Karpas-422 (cell line): ENCODE data around the gene KNSTRN. TPM values are rescaled to one million over a fixed set of nuclear protein-coding genes. Genes with fewer than 3 reads are reported as not detected.

Experiments
- DNase-seq: peaks from one replicate; pipeline ENCODE4 v3.0.0-alpha.2; 2015
- H2AFZ ChIP-seq: fragments of 200-600 bp; sonication (generic); 2 replicates; pipeline ENCODE4 v1.6.1; 2014; ENCODE audit warnings: antibody characterized with exemption, low read length, mixed read lengths
- H3K27ac ChIP-seq: fragments of 200-600 bp; sonication (generic); 2 replicates; pipeline ENCODE4 v1.5.1; 2014; ENCODE audit warnings: mild to moderate bottlenecking, low read length, moderate library complexity
- H3K27me3 ChIP-seq: fragments of 200-600 bp; sonication (generic); 2 replicates; pipeline ENCODE4 v1.6.1; 2014; ENCODE audit warnings: low read length, mixed read lengths
- H3K36me3 ChIP-seq: fragments of 200-600 bp; sonication (generic); 2 replicates; pipeline ENCODE4 v1.6.1; 2014; ENCODE audit warnings: low read length, mixed read lengths; ENCODE audit not compliant: insufficient read depth
- H3K4me1 ChIP-seq: fragments of 200-600 bp; sonication (generic); 2 replicates; pipeline ENCODE4 v1.6.1; 2014; ENCODE audit warnings: mild to moderate bottlenecking, low read length, mixed read lengths
- H3K4me2 ChIP-seq: fragments of 200-600 bp; sonication (generic); 2 replicates; pipeline ENCODE4 v1.6.1; 2014; ENCODE audit warnings: low read length, low read depth, mild to moderate bottlenecking; ENCODE audit not compliant: poor library complexity, severe bottlenecking
- H3K4me3 ChIP-seq: fragments of 200-600 bp; sonication (generic); 2 replicates; pipeline ENCODE4 v1.5.1; 2014; ENCODE audit warnings: mild to moderate bottlenecking, antibody characterized with exemption, low read length, mixed read lengths
- H3K79me2 ChIP-seq: fragments of 200-600 bp; sonication (generic); 2 replicates; pipeline ENCODE4 v1.6.1; 2014; ENCODE audit warnings: mild to moderate bottlenecking, low read length, mixed read lengths
- H3K9ac ChIP-seq: fragments of 200-600 bp; sonication (generic); 2 replicates; pipeline ENCODE4 v1.6.0; 2014; ENCODE audit warnings: low read length
- H3K9me2 ChIP-seq: fragments of 200-600 bp; sonication (generic), shearing (Covaris generic); replicated peaks from 2 replicates; pipeline ENCODE4 v1.6.0; 2014; ENCODE audit warnings: mild to moderate bottlenecking, low read length, moderate library complexity; ENCODE audit not compliant: insufficient read depth
- H3K9me3 ChIP-seq: fragments of 300-700, 200-600 bp; sonication (generic); 2 replicates; pipeline ENCODE4 v1.6.1; 2014; ENCODE audit warnings: low read length, mixed read lengths
- H4K20me1 ChIP-seq: fragments of 200-600 bp; sonication (generic); 2 replicates; pipeline ENCODE4 v1.6.1; 2014; ENCODE audit warnings: mild to moderate bottlenecking, antibody characterized with exemption, low read length, low read depth; ENCODE audit not compliant: insufficient read depth
- total RNA-seq: library from RNA; depleted of rRNA; stranded (reverse); fragments of >200 nt; shearing (Covaris generic); gene quantifications from 2 replicates; pipeline ENCODE4 v1.2.3, GENCODE V29; 2014; ENCODE audit warnings: low replicate concordance

Gene KNSTRN
- total RNA-seq, 1 experiment from 2014 or later, result 34.5 TPM

GRCh38 chr15:40358471-40359353, 23.8 kb upstream of the KNSTRN start:
- Histone ChIP-seq H3K9me2 (no peaks in the 10 kb centered on the region), H2AFZ (no peak overlapping the region), H3K9me3 (no peaks in the 10 kb centered on the region), H3K36me3 (no peaks in the 10 kb centered on the region), H4K20me1 (no peaks in the 10 kb centered on the region; the same call in 1 of the 2 replicates), H3K4me1 (peaks cover 15% of the 10 kb centered on the region), H3K4me3 (peak overlapping the region; percentile 72), H3K79me2 (no peaks in the 10 kb centered on the region), H3K4me2 (peak overlapping the region; percentile 79), H3K9ac (peak overlapping the region; percentile 57), H3K27ac (no peak overlapping the region), H3K27me3 (no peaks in the 10 kb centered on the region)
- peak; percentile 78 for DNase-seq

DNA sequence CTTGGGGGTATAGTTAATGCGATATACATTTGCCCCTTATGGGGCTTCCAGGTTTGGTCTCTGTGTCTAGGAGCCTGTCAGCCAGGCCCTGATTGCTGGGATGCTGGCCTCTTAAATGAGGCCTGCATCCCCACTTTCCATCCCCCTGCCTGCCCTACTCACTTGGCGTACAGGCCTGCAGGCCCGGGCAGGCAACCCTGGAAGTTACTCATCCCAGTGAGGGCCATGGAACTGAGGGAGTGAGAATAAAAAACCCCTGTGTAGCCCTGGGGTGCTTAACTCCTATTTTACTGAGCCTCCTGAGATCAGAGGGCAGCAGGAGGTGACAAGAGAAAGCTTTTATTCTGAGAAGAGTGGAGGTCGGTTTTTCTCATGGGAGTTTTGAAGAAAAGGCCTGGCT, 22.5 kb upstream of the KNSTRN start:
- H3K4me2 ChIP-seq, result no peak overlapping the region
- H3K27ac ChIP-seq, result no peak overlapping the region
- H2AFZ ChIP-seq, result no peak overlapping the region
- no peaks in the 10 kb centered on the region for H3K36me3 ChIP-seq
- H4K20me1 ChIP-seq, result no peaks in the 10 kb centered on the region; the same call in 1 of the 2 replicates
- H3K9me2 ChIP-seq, result no peaks in the 10 kb centered on the region
- peaks cover 15% of the 10 kb centered on the region for H3K4me1 ChIP-seq
- H3K4me3 ChIP-seq, result no peak overlapping the region
- no peak for DNase-seq
- no peaks in the 10 kb centered on the region for H3K9me3 ChIP-seq
- H3K9ac ChIP-seq, result no peak overlapping the region
- H3K27me3 ChIP-seq, result no peaks in the 10 kb centered on the region
- H3K79me2 ChIP-seq, result no peaks in the 10 kb centered on the region

GRCh38 chr15:40361640-40362039, 20.9 kb upstream of the KNSTRN start:
- no peaks in the 10 kb centered on the region for H3K9me2 ChIP-seq
- peaks cover 3% of the 10 kb centered on the region; the same call in 1 of the 2 replicates for H4K20me1 ChIP-seq
- no peaks in the 10 kb centered on the region for H3K27me3 ChIP-seq
- H3K4me1 ChIP-seq, result peaks cover 15% of the 10 kb centered on the region
- no peaks in the 10 kb centered on the region for H3K9me3 ChIP-seq
- no peaks in the 10 kb centered on the region for H3K79me2 ChIP-seq
- H3K4me3 ChIP-seq, result no peak overlapping the region
- no peaks in the 10 kb centered on the region for H3K36me3 ChIP-seq
- H3K4me2 ChIP-seq, result no peak overlapping the region
- H2AFZ ChIP-seq, result no peak overlapping the region
- no peak overlapping the region for H3K27ac ChIP-seq
- DNase-seq, result no peak
- no peak overlapping the region for H3K9ac ChIP-seq

GRCh38 chr15:40363611-40364010, 18.9 kb upstream of the KNSTRN start:
- Histone ChIP-seq H3K4me2 (no peak overlapping the region), H3K4me3 (no peak overlapping the region), H3K9me2 (no peaks in the 10 kb centered on the region), H3K79me2 (no peaks in the 10 kb centered on the region), H3K27me3 (no peaks in the 10 kb centered on the region), H3K9ac (no peak overlapping the region), H3K9me3 (no peaks in the 10 kb centered on the region), H3K27ac (no peak overlapping the region), H4K20me1 (peaks cover 3% of the 10 kb centered on the region; the same call in 1 of the 2 replicates), H3K4me1 (peaks cover 22% of the 10 kb centered on the region), H3K36me3 (no peaks in the 10 kb centered on the region), H2AFZ (no peak overlapping the region)
- no peak for DNase-seq

DNA sequence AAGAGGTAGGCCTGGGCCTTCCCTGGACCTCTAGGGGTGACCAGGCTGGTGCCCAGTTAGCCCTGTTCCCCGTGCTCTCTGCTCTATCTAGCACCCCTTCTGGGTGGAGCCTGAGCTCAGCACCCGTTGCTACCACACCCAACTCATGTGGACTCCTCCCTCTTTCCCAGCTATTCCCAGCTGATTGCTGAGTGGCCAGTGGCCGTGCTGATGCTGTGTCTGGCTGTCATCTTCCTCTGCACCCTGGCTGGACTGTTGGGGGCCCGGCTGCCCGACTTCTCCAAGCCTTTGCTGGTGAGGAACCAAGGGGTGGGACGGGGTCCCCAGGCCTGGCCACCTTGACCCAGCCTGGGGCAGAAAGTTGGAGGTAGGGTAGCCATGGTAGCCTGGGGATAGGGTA, 18.3 kb upstream of the KNSTRN start:
- H3K9me3 ChIP-seq, result no peaks in the 10 kb centered on the region
- no peaks in the 10 kb centered on the region for H3K36me3 ChIP-seq
- H4K20me1 ChIP-seq, result peaks cover 3% of the 10 kb centered on the region; the same call in 1 of the 2 replicates
- H3K9ac ChIP-seq, result no peak overlapping the region
- H2AFZ ChIP-seq, result no peak overlapping the region
- H3K27me3 ChIP-seq, result no peaks in the 10 kb centered on the region
- H3K4me3 ChIP-seq, result no peak overlapping the region
- peaks cover 16% of the 10 kb centered on the region for H3K4me1 ChIP-seq
- no peaks in the 10 kb centered on the region for H3K79me2 ChIP-seq
- no peaks in the 10 kb centered on the region for H3K9me2 ChIP-seq
- DNase-seq, result no peak
- no peak overlapping the region for H3K4me2 ChIP-seq
- H3K27ac ChIP-seq, result no peak overlapping the region

GRCh38 chr15:40365016-40365415, 17.5 kb upstream of the KNSTRN start:
- Histone ChIP-seq H3K9me2 (no peaks in the 10 kb centered on the region), H3K27me3 (no peaks in the 10 kb centered on the region), H4K20me1 (peaks cover 3% of the 10 kb centered on the region; the same call in 1 of the 2 replicates), H3K9me3 (no peaks in the 10 kb centered on the region), H2AFZ (no peak overlapping the region), H3K79me2 (no peaks in the 10 kb centered on the region), H3K4me1 (peaks cover 16% of the 10 kb centered on the region), H3K36me3 (no peaks in the 10 kb centered on the region), H3K4me2 (no peak overlapping the region), H3K27ac (no peak overlapping the region), H3K4me3 (no peak overlapping the region), H3K9ac (no peak overlapping the region)
- DNase-seq, result no peak

DNA sequence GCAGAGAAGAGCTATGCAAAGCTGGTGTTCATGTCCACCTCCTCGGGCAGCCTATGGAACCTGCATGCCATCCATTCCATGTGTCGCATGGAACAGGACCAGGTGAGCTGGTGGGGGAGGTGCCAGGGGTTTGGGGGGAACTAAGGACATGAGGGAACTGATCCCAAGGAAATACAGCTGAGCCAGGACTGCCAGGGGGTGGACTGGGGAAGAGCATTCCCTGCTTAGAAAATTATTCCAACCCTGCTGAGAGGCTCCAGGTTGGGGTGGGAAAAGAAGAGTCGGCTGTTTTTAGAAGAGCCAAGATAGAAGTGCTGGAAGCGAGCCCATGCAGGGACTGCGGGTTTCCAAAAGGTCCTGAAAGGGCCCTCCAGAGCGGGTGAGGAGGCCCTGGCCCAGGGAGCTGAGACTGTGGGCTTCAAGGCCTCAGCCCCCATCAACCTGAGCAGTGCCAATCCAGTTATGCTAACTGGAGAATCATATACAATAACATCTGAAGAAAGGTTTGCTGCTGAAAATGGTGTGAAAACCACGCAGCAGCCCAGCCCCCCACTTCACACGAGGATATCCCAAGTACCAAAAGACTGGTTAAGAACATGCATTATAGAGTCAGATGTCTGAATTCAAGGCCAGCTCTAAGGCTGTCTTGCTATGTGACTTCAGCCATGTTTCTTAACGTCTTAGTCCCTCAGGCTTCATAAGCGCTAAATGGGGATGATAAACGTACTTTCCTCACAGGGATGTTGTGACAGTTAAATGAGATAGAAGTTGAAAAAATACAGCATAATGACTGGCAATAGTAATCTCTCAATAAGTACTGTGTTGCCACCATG, 16.7 kb upstream of the KNSTRN start:
- H3K9me3 ChIP-seq, result no peaks in the 10 kb centered on the region
- no peak overlapping the region for H2AFZ ChIP-seq
- peak overlapping the region; percentile 6 for H3K4me2 ChIP-seq
- no peak overlapping the region for H3K27ac ChIP-seq
- H3K4me3 ChIP-seq, result no peak overlapping the region
- no peak overlapping the region for H3K9ac ChIP-seq
- H3K36me3 ChIP-seq, result no peaks in the 10 kb centered on the region
- no peaks in the 10 kb centered on the region for H3K79me2 ChIP-seq
- peaks cover 3% of the 10 kb centered on the region; the same call in 1 of the 2 replicates for H4K20me1 ChIP-seq
- no peaks in the 10 kb centered on the region for H3K27me3 ChIP-seq
- peaks cover 16% of the 10 kb centered on the region for H3K4me1 ChIP-seq
- H3K9me2 ChIP-seq, result no peaks in the 10 kb centered on the region
- no peak for DNase-seq
